Keratinocyte (primary cell): ENCODE data around the gene PXDN.

Source experiments
- CTCF ChIP-seq, 3 experiments: IDR thresholded peaks in 1 of 3; conservative IDR thresholded peaks in 1 of 3; optimal IDR thresholded peaks in 1 of 3; 2 replicates in 2 of 3; 3 replicates in 1 of 3; pipeline versions ENCODE3 to v1.5.1; 2011; ENCODE audit warnings: low read length in 3 of 3, mild to moderate bottlenecking in 3 of 3, moderate library complexity in 2 of 3, control low read depth in 1 of 3, inconsistent platforms in 1 of 3; ENCODE audit not compliant: insufficient read depth in 2 of 3; ENCODE audit errors: extremely low read depth in 1 of 3
- EZH2 ChIP-seq: IDR thresholded peaks from one replicate; pipeline ENCODE4 v1.6.1; 2012; ENCODE audit warnings: inconsistent platforms, mild to moderate bottlenecking, low read length, moderate library complexity

DNA sequence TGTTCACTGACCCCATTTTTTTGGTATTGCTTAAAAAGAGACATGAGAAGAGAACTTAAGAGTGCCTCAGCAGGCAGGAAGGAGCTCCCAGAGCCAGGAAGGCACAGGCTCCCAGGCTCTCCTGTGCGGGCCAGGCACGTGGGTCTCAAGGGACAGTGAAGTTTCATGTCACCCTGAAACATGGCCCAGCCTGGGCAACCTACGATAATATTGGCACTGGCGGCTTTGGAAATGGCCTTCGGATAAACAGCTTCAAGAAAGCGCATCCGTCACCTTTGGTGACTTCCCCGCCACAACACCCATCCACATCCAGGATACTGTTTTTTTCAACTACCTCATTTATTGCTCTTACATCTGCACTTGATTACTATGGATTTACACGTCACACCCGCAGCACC, 30.5 kb downstream of the PXDN start:
- TF ChIP-seq CTCF (optimal IDR thresholded peaks at IDR 0.05 in 1 of 3, IDR thresholded peaks at IDR 0.05 in 1 of 3, conservative IDR thresholded peaks at IDR 0.05 in 1 of 3; ENCODE audit: extremely low read depth in 1 of 3, insufficient read depth in 2 of 3, low read length in 3 of 3) (no peak), EZH2 (no peak)
